Renal pelvis (tissue), 12 donors: ENCODE data around the gene FBXO8. TPM values are rescaled to one million over a fixed set of nuclear protein-coding genes. Genes with fewer than 3 reads are reported as not detected.
A peak's percentile ranks its signal among the peaks of the same experiment; 100 is the strongest.

Experiments
- DNase-seq: peaks from one replicate; pipeline ENCODE4 v3.0.0-alpha.2; 2013
- long read RNA-seq, 16 experiments: transcript quantifications; one replicate each; lab custom pipeline, GENCODE V29; 2026
- polyA plus RNA-seq, 3 donors: library from polyadenylated mRNA; unstranded; fragments of 120-200 nt; gene quantifications; one replicate each; pipeline ENCODE4 v1.2.1, GENCODE V29; 2013; ENCODE audit not compliant: insufficient read length in 3 of 3

Gene FBXO8, protein sequence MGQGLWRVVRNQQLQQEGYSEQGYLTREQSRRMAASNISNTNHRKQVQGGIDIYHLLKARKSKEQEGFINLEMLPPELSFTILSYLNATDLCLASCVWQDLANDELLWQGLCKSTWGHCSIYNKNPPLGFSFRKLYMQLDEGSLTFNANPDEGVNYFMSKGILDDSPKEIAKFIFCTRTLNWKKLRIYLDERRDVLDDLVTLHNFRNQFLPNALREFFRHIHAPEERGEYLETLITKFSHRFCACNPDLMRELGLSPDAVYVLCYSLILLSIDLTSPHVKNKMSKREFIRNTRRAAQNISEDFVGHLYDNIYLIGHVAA
- polyA plus RNA-seq: 10 to 100 TPM; 31.1 to 31.5 (median 31.2) TPM
- long read RNA-seq, donor 1, transcript FBXO8-201 (6 exons, 2,577 nt): major isoform, 9 of 9 reads
- long read RNA-seq, donor 1, partial matches to known transcripts: 0 of 9 reads
- long read RNA-seq, donor 1, other reads (novel, unspliced or antisense): 0 of 9 reads
- long read RNA-seq, donor 2, transcript FBXO8-201 (6 exons, 2,577 nt): major isoform, 9 of 10 reads
- long read RNA-seq, donor 2, partial matches to known transcripts: 0 of 10 reads
- long read RNA-seq, donor 2, other reads (novel, unspliced or antisense): 0 of 10 reads
- long read RNA-seq, donor 3, transcript FBXO8-201 (6 exons, 2,577 nt): major isoform, 9 of 9 reads
- long read RNA-seq, donor 3, partial matches to known transcripts: 0 of 9 reads
- long read RNA-seq, donor 3, other reads (novel, unspliced or antisense): 0 of 9 reads
- long read RNA-seq, donor 4, transcript FBXO8-201 (6 exons, 2,577 nt): major isoform, 10 of 10 reads
- long read RNA-seq, donor 4, partial matches to known transcripts: 0 of 10 reads
- long read RNA-seq, donor 4, other reads (novel, unspliced or antisense): 0 of 10 reads
- long read RNA-seq, donor 5, partial matches to known transcripts: 0 of 3 reads
- long read RNA-seq, donor 5, other reads (novel, unspliced or antisense): 0 of 3 reads
- long read RNA-seq, donor 6, transcript FBXO8-201 (6 exons, 2,577 nt): major isoform, 8 of 8 reads
- long read RNA-seq, donor 6, partial matches to known transcripts: 0 of 8 reads
- long read RNA-seq, donor 6, other reads (novel, unspliced or antisense): 0 of 8 reads
- long read RNA-seq, donor 7, transcript FBXO8-201 (6 exons, 2,577 nt): major isoform, 14 of 14 reads
- long read RNA-seq, donor 7, partial matches to known transcripts: 0 of 14 reads
- long read RNA-seq, donor 7, other reads (novel, unspliced or antisense): 0 of 14 reads
- long read RNA-seq, donor 8, partial matches to known transcripts: 0 of 4 reads
- long read RNA-seq, donor 8, other reads (novel, unspliced or antisense): 0 of 4 reads
- long read RNA-seq, donor 9, transcript FBXO8-201 (6 exons, 2,577 nt): major isoform, 13 of 13 reads
- long read RNA-seq, donor 9, partial matches to known transcripts: 0 of 13 reads
- long read RNA-seq, donor 9, other reads (novel, unspliced or antisense): 0 of 13 reads
- long read RNA-seq, donor 10, transcript FBXO8-201 (6 exons, 2,577 nt): major isoform, 11 of 11 reads
- long read RNA-seq, donor 10, partial matches to known transcripts: 0 of 11 reads
- long read RNA-seq, donor 10, other reads (novel, unspliced or antisense): 0 of 11 reads
- long read RNA-seq, donor 11, partial matches to known transcripts: 0 of 1 reads
- long read RNA-seq, donor 11, other reads (novel, unspliced or antisense): 0 of 1 reads
- long read RNA-seq, donor 12, transcript FBXO8-201 (6 exons, 2,577 nt): major isoform, 7 of 7 reads
- long read RNA-seq, donor 12, partial matches to known transcripts: 0 of 7 reads
- long read RNA-seq, donor 12, other reads (novel, unspliced or antisense): 0 of 7 reads
- long read RNA-seq, donor 13, partial matches to known transcripts: 0 of 4 reads
- long read RNA-seq, donor 13, other reads (novel, unspliced or antisense): 0 of 4 reads
- long read RNA-seq, donor 14, transcript FBXO8-201 (6 exons, 2,577 nt): major isoform, 9 of 9 reads
- long read RNA-seq, donor 14, partial matches to known transcripts: 0 of 9 reads
- long read RNA-seq, donor 14, other reads (novel, unspliced or antisense): 0 of 9 reads
- long read RNA-seq, donor 15, transcript FBXO8-201 (6 exons, 2,577 nt): major isoform, 9 of 18 reads
- long read RNA-seq, donor 15, partial matches to known transcripts: 9 of 18 reads
- long read RNA-seq, donor 15, other reads (novel, unspliced or antisense): 0 of 18 reads
- long read RNA-seq, donor 16, transcript FBXO8-201 (6 exons, 2,577 nt): major isoform, 5 of 5 reads
- long read RNA-seq, donor 16, partial matches to known transcripts: 0 of 5 reads
- long read RNA-seq, donor 16, other reads (novel, unspliced or antisense): 0 of 5 reads

DNA sequence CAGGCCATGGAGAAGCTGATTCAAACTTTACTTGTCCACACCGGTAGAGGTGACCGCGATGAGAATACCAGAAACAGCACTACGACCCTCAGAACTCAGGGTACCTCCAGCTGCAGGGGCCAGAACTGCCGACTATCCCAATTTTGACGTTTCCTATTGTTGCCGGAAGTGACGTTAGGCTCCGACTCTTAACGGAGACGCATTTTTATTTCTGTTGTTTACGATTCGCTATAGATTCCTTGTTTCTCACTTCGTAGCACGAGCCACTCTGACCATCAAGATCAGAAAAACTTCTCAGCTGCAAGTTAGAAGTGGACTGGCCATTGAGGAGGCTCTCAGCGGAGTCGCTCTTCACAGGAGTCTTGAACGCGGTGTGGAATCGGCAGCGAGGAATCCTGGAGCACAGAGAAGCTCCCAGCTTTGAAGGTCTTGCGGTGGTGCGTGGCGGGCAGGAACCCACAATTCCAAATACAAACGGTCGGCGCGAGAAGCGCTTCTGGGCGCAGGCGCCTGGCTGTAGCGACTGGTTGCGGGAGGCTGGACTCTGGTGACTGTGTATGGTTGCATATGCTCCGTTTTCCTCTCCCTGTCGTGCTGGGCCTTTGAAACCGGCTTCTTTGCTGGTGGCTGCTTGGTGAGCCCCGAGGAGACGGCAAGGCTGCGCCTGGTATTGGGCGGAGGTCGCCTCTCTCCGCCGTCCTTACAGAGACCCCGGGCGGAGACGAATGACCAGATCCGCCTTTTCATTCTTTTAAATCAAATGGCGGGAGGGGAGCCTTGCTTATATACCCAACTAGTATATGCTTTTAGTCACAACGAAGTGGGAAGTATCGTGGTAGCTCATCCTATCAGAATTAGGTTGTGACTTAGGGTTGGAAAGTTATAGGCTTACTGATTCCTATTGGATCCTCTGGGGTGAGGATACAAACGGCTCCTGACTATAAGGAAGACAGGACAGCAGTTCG is at the start of gene FBXO8, which contains the start of gene CEP44:
Gene FBXO8, minus strand, starts transcription at position 161 of the 965 bp plus-strand sequence. CDS start 20,575 bp downstream, outside the sequence.
Gene CEP44, plus strand, starts transcription at position 405 of the 965 bp plus-strand sequence. CDS start 15,211 bp downstream, outside the sequence.
- peak; percentile 88 for DNase-seq

- DNase-seq: no peak
These were observed 49.5 kb upstream of the FBXO8 start for GRCh38 chr4:174332741-174333493.

GRCh38 chr4:174324725-174325124 is 41.3 kb upstream of the FBXO8 start:
- no peak for DNase-seq

DNA sequence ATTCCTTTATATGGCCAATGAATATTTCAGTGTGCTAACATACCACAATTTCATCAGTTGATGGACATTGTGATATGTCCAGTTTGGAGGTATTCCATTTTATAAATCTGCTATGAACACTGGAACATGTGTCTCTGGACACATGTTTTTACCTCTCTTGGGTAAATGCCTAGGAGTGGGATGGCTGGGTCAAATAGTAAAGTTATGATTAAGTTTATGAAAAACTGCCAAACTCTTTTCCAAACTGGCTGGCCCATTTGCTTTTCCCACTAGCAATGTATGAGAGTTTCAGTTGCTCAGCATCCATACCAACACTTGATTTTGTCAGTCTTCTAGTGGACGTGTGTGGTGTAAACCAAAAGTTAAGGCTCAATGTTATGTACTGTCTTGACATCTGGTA is 40.8 kb upstream of the FBXO8 start:
- DNase-seq: no peak

GRCh38 chr4:174320494-174321199 is 37.2 kb upstream of the FBXO8 start:
- DNase-seq: no peak

DNA sequence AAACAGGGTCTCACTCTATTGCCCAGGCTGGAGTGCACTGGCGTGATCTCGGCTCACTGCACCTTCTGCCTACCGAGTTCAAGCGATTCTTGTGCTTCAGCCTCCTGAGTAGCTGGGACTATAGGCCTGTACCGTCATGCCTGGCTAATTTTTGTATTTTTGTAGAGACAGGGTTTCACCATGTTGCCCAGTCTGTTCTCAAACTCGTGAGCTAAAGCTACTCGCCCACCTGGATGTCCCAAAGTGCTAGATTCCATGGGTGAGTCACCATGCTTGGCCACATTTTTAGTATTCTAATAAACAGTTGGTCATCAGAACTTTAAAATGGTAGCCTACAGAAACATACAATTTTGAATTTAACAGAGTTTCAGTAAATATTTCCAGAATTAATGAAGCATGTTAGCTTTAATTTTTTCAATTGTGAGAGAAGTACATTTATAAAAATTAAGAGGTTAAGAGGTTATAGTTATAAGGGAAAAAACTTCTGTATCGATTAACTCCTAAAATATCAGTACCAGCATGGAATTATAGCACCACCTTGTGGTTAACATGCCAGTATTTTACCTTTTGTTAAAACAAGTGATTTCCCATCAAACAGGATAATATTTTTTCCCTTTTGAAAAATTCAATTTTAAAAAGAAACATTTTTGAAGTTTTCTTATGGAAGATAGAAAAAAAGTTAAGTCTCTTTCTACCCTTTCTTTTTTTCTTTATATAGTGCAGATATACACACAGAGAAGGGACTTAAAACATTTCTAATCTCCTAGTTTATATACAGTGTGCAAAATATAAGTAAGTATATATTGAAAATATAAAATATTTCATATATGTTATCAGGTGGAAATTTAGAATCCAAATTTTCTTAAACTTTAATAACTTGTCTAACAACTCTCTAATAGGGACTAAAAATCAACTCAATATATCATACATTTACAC is 35.6 kb upstream of the FBXO8 start:
- DNase-seq: peak; percentile 11

DNA sequence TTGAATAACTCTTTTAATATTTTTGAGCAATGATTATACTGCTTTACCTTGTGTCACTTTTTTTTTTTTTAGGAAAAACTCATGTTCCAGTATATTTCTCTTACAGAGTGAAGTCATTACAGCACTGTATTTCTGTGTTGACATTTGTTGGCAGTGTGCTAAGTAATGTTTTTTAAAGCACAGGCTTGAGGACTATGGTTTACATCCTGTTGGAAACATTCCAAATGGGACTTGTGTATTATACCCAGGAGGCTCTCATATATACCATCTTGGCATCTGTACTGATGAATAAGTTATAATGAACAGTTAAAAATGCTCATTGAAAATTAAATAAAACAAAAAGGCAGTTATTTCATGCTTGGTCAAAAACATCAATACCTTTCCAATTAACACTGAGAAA is 34.1 kb upstream of the FBXO8 start:
- no peak for DNase-seq

- DNase-seq: no peak
These were observed 33.5 kb upstream of the FBXO8 start for GRCh38 chr4:174316954-174317353.

- no peak for DNase-seq
These were observed 33.1 kb upstream of the FBXO8 start for GRCh38 chr4:174316546-174316945.

DNA sequence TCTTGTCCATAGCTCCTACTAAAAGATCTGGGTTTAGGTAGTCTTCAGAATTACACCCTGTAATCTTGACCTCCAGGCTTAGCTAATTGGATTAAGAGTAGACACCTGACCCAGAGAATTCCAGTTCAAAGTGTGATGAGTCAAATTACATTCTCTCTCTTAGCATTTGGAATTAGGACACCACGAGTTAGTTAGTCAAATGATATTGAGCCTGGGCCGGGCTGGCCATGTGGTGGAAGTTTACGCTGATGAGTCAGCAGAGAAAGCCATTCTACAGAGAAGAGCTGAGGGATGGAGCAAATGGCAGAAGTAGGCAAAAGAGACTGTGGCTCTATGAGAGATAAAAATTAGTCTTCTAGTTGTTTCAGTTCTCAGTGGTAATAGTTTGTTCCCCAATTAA is 31.3 kb upstream of the FBXO8 start:
- DNase-seq: no peak

DNA sequence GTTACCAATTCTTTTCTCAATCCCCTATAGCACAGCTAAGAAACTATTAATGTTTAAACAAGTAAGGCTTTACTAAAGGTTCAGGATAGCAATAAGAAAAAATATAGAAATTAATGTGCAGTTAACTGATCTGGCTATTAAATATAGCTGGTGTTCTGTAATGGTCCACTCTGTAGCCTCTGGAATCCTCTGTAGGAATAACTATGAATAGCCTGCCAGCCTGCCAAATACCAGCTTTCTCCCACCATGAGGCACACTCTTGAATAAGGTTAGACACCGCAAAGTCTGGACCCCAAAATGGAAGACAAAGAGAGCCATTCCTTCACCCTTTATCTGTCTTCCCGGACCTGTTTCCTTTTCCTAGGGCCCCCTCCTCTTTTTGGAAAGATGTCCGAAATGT is 30.8 kb upstream of the FBXO8 start:
- DNase-seq: no peak

- DNase-seq: no peak
These were observed 29.5 kb upstream of the FBXO8 start for GRCh38 chr4:174312993-174313392.

- no peak for DNase-seq
These were observed 24.2 kb upstream of the FBXO8 start for GRCh38 chr4:174307694-174308093.

DNA sequence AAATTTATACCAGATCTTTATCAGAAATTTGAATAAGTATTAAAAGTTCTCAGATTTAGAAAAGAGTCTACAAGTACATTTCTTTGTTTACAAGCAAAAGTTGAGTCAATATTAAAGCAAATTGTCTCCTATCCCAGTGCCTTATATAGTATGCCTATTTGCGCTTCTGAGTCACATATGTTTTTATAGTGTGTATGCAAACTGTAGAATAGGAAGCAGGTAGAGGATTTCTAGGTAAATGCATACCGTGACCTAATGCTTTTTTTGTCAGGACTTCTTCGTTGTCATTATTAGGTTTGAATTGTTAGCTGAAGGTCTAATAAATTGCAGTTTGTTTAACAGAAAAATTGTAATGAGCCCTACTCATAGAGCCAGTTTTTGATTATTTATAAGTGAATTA is 22.5 kb upstream of the FBXO8 start:
- DNase-seq: no peak

DNA sequence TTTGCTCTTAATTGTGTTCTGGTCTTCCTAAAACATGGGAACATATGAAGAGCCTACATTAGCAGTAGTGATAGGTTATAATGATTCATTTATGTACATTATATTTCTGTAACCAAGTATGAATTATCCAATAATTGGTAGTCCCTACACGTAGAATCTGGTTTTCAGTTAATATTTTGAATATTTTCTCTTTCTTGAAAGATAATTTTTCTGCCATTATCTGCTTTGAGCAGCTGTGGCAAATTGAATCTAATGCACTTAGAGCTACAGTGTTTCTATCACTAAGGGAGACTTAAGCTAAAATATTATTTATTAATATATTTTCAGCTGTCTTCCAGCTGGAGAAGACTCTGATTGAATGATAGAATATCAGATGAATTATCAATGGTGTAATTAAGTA is 21.2 kb upstream of the FBXO8 start:
- no peak for DNase-seq

- no peak for DNase-seq
These were observed 20.2 kb upstream of the FBXO8 start for GRCh38 chr4:174303687-174304086.
